ENCODE measurements around the gene UBE2I.
"Not testable (repeated sequence)": the region's sequence is repeated elsewhere in the genome, so short reads cannot be mapped to it uniquely, and the experiment has no call there.

UBE2I gene

DNA sequence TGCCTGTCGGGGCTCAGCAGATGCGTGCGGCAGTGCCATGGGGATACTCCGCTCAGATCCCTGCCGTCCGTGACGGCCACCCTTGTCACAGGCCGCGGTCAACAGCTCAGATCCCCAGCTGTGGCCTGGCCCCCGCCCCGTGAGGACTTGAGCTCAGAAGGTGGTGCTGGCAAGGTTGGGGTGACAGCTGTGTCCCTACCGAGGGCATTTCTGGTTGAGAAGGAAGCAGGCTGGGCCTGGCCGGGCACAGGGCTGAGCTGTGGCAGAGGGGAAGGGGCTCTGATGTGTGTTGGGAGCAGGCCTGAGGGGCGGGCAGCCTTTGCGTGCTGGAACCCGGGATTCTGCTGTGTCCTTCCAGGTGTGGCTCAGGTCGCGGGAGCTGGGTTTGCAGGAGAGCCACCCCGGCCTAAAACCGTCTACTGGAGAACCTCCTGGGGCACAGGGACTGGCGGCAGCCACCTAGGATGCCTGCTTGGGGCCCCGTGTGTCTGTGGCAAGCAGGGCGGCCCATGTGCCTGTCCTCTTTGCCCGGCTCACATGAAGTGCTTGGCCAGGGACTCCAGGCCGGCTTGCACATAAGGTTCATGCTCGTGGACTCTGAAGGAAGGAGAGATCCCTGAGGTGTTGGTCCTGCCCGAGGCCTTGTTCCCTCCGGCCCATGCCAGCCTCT lies 5.1 kb downstream of the UBE2I start:
- DNase-seq, result no peak

DNA sequence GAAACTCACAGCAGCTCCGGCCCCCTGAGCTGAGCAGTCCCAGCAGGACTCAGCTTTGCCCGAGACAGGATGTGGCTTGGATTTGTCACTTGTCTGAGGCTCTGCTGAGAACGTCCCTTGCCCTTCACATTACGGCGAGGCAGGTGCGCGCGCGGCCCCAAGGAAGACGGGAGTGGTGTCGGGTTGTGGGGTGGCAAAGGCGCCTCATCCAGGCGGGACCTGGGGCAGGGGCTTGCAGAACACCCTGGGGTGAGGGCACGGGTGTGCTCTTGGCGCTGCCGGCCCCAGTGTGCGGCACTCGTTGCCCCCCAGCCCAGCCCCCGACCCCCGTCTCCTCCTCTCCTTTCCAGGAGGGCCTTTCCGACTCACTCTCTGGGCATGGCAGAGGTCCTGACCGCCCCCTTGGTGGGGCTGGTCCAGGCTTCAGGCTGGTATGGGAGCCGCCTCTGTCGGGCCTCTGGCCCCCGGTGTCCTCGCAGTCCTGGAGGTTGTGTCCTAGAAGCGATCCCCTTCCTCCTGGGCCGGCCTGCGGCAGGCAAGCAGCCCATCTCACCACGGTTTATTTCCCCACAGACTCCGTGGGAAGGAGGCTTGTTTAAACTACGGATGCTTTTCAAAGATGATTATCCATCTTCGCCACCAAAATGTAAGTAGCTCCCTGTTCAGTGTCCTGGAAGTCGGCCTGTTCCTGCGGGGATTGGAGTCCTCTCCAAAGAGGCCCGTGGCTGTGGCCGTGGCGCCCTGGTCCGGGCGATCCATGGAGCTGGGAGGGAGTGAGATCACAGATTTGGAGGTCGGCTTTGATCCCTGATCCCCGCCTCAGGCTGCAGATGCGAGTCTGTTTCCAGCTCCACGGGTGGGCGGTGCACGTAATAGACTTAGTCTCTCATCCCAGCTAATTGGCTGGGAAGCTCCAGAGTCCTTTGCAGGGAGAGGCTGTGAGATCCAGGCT lies 5.9 kb downstream of the UBE2I start:
- no peak for DNase-seq

GRCh38 chr16:1316033-1316405 lies 6.6 kb downstream of the UBE2I start:
- DNase-seq, result no peak

DNA sequence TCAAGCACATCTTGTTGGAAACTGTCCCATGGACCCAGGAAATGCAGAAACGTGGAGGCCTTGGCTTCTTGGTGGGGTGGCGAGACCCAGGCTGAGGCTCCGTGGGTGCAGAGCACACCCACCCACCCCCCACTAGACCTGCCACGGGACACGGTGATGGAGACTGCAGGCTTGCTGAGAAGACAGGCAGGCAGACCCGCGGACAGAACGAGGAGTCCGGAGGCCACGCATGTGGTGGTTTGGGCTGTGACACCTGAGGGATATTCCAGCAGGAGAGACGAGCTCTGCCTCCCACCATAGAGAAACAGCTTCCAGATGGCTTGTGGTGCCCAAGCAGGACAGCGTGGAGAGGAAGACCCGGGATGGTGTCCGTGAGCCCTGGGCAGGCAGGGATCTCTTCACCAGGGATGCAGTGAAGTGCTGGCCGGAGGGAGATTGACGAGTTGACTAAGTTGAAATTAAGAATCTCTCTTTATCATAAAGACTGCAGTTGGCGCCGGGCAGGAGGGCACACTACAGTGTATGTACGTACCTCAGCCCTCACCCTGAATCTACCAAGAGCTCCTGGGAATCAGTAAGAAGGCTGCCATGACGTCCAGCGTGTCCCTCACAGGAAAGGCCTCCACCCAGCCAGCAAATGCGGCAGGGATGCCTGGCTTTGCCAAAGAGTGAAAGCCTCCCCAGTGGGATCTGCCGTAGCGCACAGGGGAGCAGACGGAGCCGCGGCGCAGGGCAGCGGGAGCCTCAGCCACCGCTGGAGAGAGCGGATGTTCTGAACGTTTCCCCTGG lies 8.2 kb downstream of the UBE2I start:
- DNase-seq, result peak in 1 of 6 experiments; percentile 9

DNA sequence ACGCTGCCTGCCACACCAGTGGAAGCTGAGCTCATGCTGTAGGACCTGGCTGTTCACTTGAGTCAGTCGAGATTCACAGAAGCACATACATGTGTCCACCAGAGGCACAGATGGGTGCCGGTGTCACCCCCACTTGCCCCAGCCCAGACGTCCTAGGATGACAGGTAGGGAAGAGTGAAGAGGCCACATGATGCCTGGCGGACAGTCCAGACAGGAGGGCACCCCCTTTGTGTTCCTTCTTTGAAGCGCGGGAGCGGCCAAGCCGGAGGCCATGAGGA lies 8.8 kb downstream of the UBE2I start:
- no peak for DNase-seq

DNA sequence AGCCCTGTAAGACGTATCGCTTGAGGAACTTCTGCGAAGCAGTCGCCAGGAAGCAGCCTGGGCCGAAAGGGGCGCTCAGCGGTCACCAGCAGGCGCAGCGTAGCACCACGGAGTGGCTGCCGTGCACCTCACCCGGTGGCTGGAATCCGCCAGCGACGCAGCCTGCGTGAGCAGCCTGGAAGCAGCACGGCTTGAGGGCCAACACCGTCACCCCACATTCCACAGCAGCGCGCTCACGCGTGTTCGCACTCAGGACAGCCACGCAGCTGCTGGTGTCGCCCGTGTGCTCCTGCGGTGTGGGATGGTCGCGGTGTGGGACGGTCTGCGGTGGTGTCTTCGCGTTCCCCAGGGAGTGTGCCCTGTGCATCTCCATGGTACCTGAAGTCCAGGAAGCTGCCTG lies 9.6 kb downstream of the UBE2I start:
- DNase-seq, result no peak

- DNase-seq, result no peak
Measured at GRCh38 chr16:1320097-1320496, 10.7 kb downstream of the UBE2I start.

GRCh38 chr16:1320658-1321240 lies 11.3 kb downstream of the UBE2I start:
- no peak for DNase-seq

GRCh38 chr16:1322407-1322806 lies 13.0 kb downstream of the UBE2I start:
- no peak for DNase-seq

DNA sequence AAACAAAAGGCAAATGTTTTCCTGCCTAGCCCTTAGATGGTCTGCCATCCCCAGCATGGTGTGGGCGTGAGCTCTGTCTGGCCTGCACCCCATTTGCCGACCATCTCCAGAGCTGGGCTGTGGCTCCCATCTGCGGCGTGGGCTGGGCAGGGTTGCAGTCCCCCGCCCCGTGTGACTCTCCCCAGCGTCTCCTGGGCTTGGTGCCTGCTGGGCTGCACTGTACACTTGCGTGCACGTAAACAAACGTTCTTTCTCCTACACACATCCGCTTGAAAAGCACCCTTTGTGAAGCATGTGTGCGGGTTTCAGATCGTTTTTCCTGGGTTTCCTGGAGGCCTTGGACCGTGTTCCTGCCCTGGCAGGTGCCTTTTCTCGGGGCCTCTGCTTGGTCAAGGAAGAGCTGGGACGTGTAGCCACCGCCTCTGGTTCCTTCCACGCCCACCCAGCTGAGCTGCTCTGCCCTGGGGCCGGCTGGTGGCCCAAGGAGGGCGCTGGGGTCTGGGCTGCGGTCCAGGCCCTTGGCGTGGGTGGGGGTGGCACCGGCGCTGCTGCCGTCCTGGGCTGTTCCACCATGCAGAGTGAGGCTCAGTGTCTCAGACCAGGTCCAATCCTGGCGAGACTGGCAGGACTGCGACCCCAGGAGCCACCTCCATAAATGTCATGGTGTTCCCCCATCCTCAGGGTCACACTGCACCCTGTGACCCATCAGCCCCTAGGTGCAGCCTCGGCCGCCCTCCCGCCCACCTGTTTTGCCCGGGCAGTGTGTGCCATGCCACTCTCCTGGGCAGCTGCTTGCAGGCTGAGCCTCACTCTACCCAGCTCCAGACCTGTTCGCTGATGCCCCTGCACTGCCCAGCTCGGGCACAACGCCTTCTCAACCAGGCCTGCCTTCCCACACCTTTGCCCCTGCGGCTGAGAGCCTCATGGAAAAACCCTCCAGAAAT lies 14.1 kb downstream of the UBE2I start:
- DNase-seq, result no peak

DNA sequence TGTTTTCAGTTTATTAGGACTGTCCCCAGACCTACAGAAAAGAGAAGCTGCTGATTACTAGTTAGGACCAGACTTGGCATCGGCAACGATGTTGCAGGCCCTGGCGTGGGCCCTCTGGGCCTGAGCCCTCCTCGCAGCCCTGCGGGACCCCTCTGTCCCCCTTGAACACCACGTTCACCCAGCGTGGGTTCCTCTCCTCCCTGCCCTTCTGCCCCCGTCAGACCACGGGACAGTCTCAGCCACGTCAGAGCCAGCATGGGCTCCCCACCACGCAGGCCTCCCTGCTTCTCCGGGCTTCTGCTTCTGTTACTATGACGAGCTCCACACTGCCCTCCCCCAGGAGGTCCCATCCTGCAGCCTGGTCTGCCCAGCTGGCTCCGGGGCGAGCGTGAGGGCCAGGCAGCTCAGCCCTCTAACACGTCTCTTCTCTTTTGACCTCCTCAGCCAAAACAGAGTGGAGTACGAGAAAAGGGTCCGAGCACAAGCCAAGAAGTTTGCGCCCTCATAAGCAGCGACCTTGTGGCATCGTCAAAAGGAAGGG lies 14.9 kb downstream of the UBE2I start:
- no peak for DNase-seq

- no peak for DNase-seq
Measured at GRCh38 chr16:1325261-1325660, 15.8 kb downstream of the UBE2I start.

GRCh38 chr16:1325673-1326371 lies 16.4 kb downstream of the UBE2I start:
- DNase-seq, result no peak

DNA sequence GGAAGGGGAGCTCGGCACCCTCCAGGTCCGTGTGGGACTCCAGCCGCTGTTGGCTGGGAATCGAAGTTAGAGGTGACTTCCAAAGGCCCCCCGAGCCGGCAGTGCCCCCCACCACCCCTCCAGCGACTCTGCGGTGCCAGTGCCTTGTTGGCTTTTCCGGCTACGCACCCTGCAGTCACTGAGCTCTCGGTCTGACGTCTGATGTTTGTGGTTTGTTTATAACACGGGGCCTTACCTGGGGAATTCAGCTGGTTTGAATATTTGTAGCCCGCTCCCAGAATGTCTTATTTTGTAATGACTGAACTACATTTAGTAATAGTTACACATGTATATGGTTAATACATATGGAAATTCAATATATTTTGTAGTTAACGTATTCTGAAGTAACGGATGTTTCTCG lies 17.0 kb downstream of the UBE2I start:
- DNase-seq, result no peak

GRCh38 chr16:1326946-1327618 lies 17.6 kb downstream of the UBE2I start:
- DNase-seq, result no peak

- no peak for DNase-seq
Measured at GRCh38 chr16:1327619-1327947, 18.1 kb downstream of the UBE2I start.

- DNase-seq, result not testable (repeated sequence)
Measured at GRCh38 chr16:1328136-1328535, 18.7 kb downstream of the UBE2I start.

GRCh38 chr16:1328961-1329360 lies 19.5 kb downstream of the UBE2I start:
- not testable (repeated sequence) for DNase-seq

- no peak for DNase-seq
Measured at GRCh38 chr16:1330260-1330914, 21.0 kb downstream of the UBE2I start.

Measured in stimulated activated naive CD4-positive, alpha-beta T cell (primary cell).